ENCODE results near the gene STYXL1.
"Not testable (repeated sequence)": the region's sequence is repeated elsewhere in the genome, so short reads cannot be mapped to it uniquely, and the experiment has no call there.

Gene STYXL1

DNA sequence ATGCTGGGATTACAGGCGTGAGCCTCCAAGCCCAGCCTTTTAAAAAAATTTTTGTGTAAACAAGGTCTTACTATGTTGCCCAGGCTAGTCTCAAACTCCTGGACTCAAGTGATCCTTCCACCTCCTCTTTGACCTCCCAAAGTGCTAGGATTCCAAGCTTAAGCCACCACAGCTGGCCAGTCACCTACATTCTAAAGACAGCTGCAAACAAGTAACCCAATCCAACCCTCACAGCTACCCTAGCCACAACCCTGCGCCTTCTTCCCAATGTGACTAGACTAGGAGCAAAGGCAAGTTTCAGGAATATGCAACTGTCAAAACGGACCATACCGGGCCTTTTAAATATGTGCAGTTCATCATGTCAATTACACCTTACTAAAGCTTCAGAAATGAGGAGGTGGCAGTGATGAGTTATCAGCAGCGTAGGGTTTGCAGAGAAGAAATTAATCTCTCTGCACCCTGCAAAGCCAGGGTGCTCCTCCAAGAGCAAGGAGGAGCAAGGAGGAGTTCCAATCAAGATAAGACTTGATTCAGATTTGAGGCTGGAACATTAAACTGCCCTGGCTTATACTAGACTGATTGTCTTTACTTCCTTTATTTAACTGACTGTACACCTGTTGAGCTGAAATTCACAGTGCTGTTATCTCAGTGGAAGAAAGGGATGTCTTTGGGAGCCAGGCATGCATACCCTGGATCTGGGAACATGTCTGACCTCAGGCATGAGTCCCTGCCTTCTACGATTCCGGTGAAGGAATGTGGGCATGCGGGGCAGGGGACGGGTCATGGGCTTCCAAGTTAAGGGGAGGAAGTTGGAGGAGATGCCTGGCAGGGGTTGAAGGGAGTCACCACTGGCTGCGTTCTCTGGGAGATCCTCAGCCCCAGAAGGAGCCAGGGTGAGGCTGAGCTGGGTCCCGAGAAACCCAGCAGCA lies 37.9 kb downstream of the STYXL1 start:
- H3K27ac ChIP-seq (ENCODE audit: low read depth, low read length), result no peak overlapping the region
- H3K9me3 ChIP-seq (ENCODE audit: control insufficient read depth in 1 of 2, low read length in 2 of 2), result no peaks in the 10 kb centered on the region

DNA sequence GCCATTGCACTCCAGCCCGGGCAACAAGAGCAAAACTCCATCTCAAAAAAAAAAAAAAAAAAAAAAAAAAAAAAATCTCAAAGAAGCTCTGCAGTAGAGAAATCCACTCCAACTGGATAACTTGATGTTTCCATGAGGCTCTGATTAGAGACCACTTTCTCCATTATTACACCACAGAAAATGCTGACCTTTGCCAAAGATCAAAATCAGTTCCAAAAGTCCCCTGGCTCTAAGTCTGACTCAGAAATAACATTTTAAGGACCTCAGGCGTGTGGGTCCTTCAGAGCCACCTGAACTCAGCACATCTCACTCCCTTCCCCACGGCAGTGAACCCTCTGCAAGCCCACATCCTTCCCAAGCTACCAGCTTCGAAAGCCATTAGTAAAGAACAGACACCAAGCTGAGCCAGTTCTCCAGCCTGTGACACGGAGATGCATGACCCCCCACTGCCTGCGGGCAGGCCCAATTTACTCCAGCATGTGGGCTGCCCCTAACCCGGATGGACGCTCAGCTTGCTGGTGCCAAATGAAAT lies 39.6 kb downstream of the STYXL1 start:
- no peaks in the 10 kb centered on the region for H3K27me3 ChIP-seq (ENCODE audit: control insufficient read depth in 1 of 2, insufficient read depth in 2 of 2, low read length in 2 of 2)
- H3K36me3 ChIP-seq (ENCODE audit: control insufficient read depth in 1 of 2, insufficient read depth in 2 of 2, low read length in 2 of 2), result peaks cover 5 to 24% of the 10 kb centered on the region in 2 donors
- H3K9ac ChIP-seq (ENCODE audit: low read depth in 1 of 2, low read length in 2 of 2), result no peak overlapping the region
- no peak overlapping the region for H3K4me3 ChIP-seq (ENCODE audit: low read depth in 1 of 2, low read length in 2 of 2)
- peaks cover 0 to 4% of the 10 kb centered on the region in 2 donors for H3K4me1 ChIP-seq (ENCODE audit: control insufficient read depth in 1 of 2, insufficient read depth in 2 of 2, low read length in 2 of 2)
- no peaks in the 10 kb centered on the region for H3K9me3 ChIP-seq (ENCODE audit: control insufficient read depth in 1 of 2, low read length in 2 of 2)
- H3K27ac ChIP-seq (ENCODE audit: low read depth, low read length), result no peak overlapping the region

More for the DNA sequence above, 37.9 kb downstream of the STYXL1 start:
- Histone ChIP-seq H3K36me3 (ENCODE audit: control insufficient read depth in 1 of 2, insufficient read depth in 2 of 2, low read length in 2 of 2) (peaks cover 0 to 17% of the 10 kb centered on the region in 2 donors), H3K27me3 (ENCODE audit: control insufficient read depth in 1 of 2, insufficient read depth in 2 of 2, low read length in 2 of 2) (no peaks in the 10 kb centered on the region), H3K4me1 (ENCODE audit: control insufficient read depth in 1 of 2, insufficient read depth in 2 of 2, low read length in 2 of 2) (peaks cover 0 to 4% of the 10 kb centered on the region in 2 donors), H3K4me3 (ENCODE audit: low read depth in 1 of 2, low read length in 2 of 2) (no peak overlapping the region), H3K9ac (ENCODE audit: low read depth in 1 of 2, low read length in 2 of 2) (no peak overlapping the region)

DNA sequence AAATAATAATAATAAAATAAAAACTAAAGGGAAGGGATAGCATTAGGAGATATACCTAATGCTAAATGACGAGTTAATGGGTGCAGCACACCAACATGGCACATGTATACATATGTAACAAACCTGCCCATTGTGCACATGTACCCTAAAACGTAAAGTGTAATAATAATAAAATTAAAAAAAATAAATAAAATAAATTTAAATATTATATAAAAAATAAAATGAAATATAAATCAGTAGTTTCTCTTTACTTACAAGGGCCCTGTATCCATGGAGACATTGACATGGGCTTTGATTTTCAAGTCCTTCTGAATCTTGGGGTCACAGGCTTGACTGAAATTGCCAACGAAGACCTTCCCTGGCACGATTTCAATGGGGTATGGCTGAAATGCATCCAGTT lies 42.8 kb downstream of the STYXL1 start:
- H3K4me1 ChIP-seq (ENCODE audit: control insufficient read depth in 1 of 2, insufficient read depth in 2 of 2, low read length in 2 of 2); H3K27me3 ChIP-seq (ENCODE audit: control insufficient read depth in 1 of 2, insufficient read depth in 2 of 2, low read length in 2 of 2); H3K27ac ChIP-seq (ENCODE audit: low read depth, low read length); H3K4me3 ChIP-seq (ENCODE audit: low read depth in 1 of 2, low read length in 2 of 2); H3K9ac ChIP-seq (ENCODE audit: low read depth in 1 of 2, low read length in 2 of 2); H3K9me3 ChIP-seq (ENCODE audit: control insufficient read depth in 1 of 2, low read length in 2 of 2): not testable (repeated sequence)
- H3K36me3 ChIP-seq (ENCODE audit: control insufficient read depth in 1 of 2, insufficient read depth in 2 of 2, low read length in 2 of 2), result peaks cover 5 to 35% of the 10 kb centered on the region in 2 donors

DNA sequence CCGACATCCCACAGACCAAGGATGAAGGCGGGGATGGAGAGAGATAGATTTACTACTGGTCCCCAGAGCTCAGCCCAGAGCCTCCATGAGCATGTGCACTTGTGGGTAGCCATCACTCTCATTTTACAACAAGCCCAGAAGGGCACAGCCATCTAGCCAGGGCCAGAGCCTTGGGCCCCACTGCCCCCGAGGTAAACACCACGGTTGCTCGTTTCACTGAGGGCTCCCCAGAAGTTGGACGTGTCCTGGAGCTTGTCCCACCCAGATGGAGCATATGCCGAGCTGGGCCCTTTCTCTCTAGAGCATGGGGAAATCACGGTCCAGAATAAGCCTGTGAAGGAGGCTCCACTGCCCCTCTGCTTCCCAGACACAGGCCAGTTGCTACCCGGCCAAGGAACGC lies 44.4 kb downstream of the STYXL1 start:
- peaks cover 5 to 35% of the 10 kb centered on the region in 2 donors for H3K36me3 ChIP-seq (ENCODE audit: control insufficient read depth in 1 of 2, insufficient read depth in 2 of 2, low read length in 2 of 2)

DNA sequence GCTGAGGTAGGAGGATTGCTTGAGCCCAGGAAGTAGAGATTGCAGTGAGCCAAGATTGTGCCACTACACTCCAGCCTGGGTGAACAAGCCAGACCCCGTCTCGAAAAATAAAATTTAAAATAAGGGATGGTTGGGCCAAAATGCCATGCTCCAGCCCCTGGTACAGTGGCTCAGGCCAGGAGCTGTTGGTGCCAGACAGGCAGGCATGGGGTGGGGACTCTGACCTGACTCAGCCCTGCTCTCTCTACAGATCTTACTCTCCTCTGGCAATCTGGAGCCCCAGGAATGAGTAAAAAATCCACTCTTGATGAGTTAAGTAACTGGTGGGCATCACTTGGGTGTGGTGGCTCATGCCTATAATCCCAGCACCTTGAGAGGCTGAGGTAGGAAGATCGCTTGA lies 45.0 kb downstream of the STYXL1 start:
- H3K9ac ChIP-seq (ENCODE audit: low read depth in 1 of 2, low read length in 2 of 2), result no peak overlapping the region
- no peak overlapping the region for H3K27ac ChIP-seq (ENCODE audit: low read depth, low read length)
- peaks cover 5 to 35% of the 10 kb centered on the region in 2 donors for H3K36me3 ChIP-seq (ENCODE audit: control insufficient read depth in 1 of 2, insufficient read depth in 2 of 2, low read length in 2 of 2)
- no peak overlapping the region for H3K4me3 ChIP-seq (ENCODE audit: low read depth in 1 of 2, low read length in 2 of 2)
- H3K9me3 ChIP-seq (ENCODE audit: control insufficient read depth in 1 of 2, low read length in 2 of 2), result no peaks in the 10 kb centered on the region
- H3K4me1 ChIP-seq (ENCODE audit: control insufficient read depth in 1 of 2, insufficient read depth in 2 of 2, low read length in 2 of 2), result no peaks in the 10 kb centered on the region
- no peaks in the 10 kb centered on the region for H3K27me3 ChIP-seq (ENCODE audit: control insufficient read depth in 1 of 2, insufficient read depth in 2 of 2, low read length in 2 of 2)

More for the DNA sequence above, 44.4 kb downstream of the STYXL1 start:
- no peaks in the 10 kb centered on the region for H3K27me3 ChIP-seq (ENCODE audit: control insufficient read depth in 1 of 2, insufficient read depth in 2 of 2, low read length in 2 of 2)
- H3K27ac ChIP-seq (ENCODE audit: low read depth, low read length), result no peak overlapping the region
- no peaks in the 10 kb centered on the region for H3K9me3 ChIP-seq (ENCODE audit: control insufficient read depth in 1 of 2, low read length in 2 of 2)
- H3K9ac ChIP-seq (ENCODE audit: low read depth in 1 of 2, low read length in 2 of 2), result no peak overlapping the region
- H3K4me1 ChIP-seq (ENCODE audit: control insufficient read depth in 1 of 2, insufficient read depth in 2 of 2, low read length in 2 of 2), result no peaks in the 10 kb centered on the region
- H3K4me3 ChIP-seq (ENCODE audit: low read depth in 1 of 2, low read length in 2 of 2), result no peak overlapping the region

DNA sequence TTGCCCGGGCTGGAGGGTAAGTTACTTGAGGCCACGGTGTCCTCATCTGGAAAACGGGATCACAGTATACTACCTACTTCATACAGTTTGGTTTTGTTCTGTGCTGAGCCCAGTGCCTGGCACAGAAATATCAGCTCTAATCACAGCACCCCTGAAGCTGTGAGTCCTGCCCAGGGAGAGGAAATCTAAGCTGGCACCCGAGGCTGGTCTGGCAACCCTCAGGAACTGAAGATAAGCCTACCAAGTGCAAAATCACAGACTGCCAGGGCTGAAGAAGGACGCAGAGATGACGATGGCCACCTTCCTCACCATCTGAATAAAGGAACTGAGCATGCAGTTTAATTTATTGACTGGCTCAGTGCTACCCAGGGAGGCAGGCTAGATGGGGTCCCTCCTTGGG lies 45.7 kb downstream of the STYXL1 start:
- Histone ChIP-seq H3K27me3 (ENCODE audit: control insufficient read depth in 1 of 2, insufficient read depth in 2 of 2, low read length in 2 of 2) (no peaks in the 10 kb centered on the region), H3K36me3 (ENCODE audit: control insufficient read depth in 1 of 2, insufficient read depth in 2 of 2, low read length in 2 of 2) (peaks cover 5 to 32% of the 10 kb centered on the region in 2 donors), H3K9me3 (ENCODE audit: control insufficient read depth in 1 of 2, low read length in 2 of 2) (no peaks in the 10 kb centered on the region), H3K27ac (ENCODE audit: low read depth, low read length) (no peak overlapping the region), H3K4me3 (ENCODE audit: low read depth in 1 of 2, low read length in 2 of 2) (no peak overlapping the region), H3K4me1 (ENCODE audit: control insufficient read depth in 1 of 2, insufficient read depth in 2 of 2, low read length in 2 of 2) (no peaks in the 10 kb centered on the region), H3K9ac (ENCODE audit: low read depth in 1 of 2, low read length in 2 of 2) (no peak overlapping the region)

DNA sequence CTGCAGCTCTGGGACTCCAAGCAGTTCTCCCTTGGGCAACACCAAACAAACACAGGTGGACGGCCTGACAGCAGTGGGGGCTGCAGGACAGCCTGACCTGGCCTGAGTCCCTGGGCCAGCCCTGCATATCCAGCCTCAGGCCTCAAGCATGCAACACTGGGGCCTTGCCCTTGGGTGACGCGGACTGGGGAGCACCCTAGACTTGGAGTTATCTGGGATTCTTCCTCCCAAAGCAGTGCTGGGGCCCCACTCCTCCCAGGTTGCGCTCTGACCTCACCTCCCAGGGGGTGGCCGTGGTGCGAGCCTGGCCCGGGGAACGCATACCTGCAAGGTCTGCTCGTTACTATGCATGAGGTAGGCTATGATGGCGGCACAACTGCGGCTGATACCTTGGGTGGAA lies 47.2 kb downstream of the STYXL1 start:
- peaks cover 5 to 38% of the 10 kb centered on the region in 2 donors for H3K36me3 ChIP-seq (ENCODE audit: control insufficient read depth in 1 of 2, insufficient read depth in 2 of 2, low read length in 2 of 2)
- no peaks in the 10 kb centered on the region for H3K27me3 ChIP-seq (ENCODE audit: control insufficient read depth in 1 of 2, insufficient read depth in 2 of 2, low read length in 2 of 2)
- H3K9ac ChIP-seq (ENCODE audit: low read depth in 1 of 2, low read length in 2 of 2), result no peak overlapping the region

DNA sequence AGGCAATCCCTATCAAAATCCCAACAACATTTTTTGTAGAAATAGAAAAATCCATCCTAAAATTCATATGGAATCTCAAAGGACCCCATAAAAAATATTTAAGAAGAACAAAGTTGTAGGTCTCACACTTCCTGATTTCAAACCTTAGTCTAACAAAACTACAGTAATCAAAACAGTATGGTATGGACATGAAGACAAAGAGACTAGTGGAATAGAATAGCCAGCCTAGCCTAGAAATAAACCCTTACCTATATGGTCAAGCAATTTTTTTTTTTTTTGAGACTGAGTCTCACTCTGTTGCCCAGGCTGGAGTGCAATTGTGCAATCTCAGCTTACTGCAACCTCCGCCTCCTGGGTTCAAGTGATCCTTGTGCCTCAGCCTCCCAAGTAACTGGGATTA lies 49.8 kb downstream of the STYXL1 start:
- Histone ChIP-seq H3K27me3 (ENCODE audit: control insufficient read depth in 1 of 2, insufficient read depth in 2 of 2, low read length in 2 of 2) (no peaks in the 10 kb centered on the region), H3K4me3 (ENCODE audit: low read depth in 1 of 2, low read length in 2 of 2) (no peak overlapping the region), H3K4me1 (ENCODE audit: control insufficient read depth in 1 of 2, insufficient read depth in 2 of 2, low read length in 2 of 2) (peaks cover 12 to 14% of the 10 kb centered on the region in 2 donors), H3K9me3 (ENCODE audit: control insufficient read depth in 1 of 2, low read length in 2 of 2) (no peaks in the 10 kb centered on the region), H3K9ac (ENCODE audit: low read depth in 1 of 2, low read length in 2 of 2) (no peak overlapping the region), H3K27ac (ENCODE audit: low read depth, low read length) (no peak overlapping the region), H3K36me3 (ENCODE audit: control insufficient read depth in 1 of 2, insufficient read depth in 2 of 2, low read length in 2 of 2) (peaks cover 0 to 24% of the 10 kb centered on the region in 2 donors)

More for the DNA sequence above, 47.2 kb downstream of the STYXL1 start:
- Histone ChIP-seq H3K4me3 (ENCODE audit: low read depth in 1 of 2, low read length in 2 of 2) (no peak overlapping the region), H3K4me1 (ENCODE audit: control insufficient read depth in 1 of 2, insufficient read depth in 2 of 2, low read length in 2 of 2) (no peaks in the 10 kb centered on the region), H3K27ac (ENCODE audit: low read depth, low read length) (no peak overlapping the region), H3K9me3 (ENCODE audit: control insufficient read depth in 1 of 2, low read length in 2 of 2) (no peaks in the 10 kb centered on the region)

DNA sequence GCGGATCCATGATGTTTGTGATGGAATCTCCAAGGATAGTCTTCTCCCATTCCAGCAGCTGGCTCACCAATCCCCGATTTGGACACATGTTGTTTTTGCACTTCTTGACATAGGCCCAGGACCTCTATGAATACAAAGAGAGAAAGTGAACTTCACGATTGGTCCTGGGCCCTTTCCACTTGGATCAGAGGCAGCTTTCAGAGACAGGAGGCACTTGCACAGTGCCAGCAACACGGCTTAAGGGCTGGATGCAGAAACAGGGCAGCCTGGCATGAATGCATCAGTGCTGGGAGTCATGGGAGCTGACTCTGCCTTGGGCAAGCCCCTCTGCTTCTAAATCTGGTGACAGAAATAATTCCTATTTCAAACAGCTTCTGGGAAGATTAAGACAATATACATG lies 51.3 kb downstream of the STYXL1 start:
- Histone ChIP-seq H3K4me3 (ENCODE audit: low read depth in 1 of 2, low read length in 2 of 2) (no peak overlapping the region), H3K27ac (ENCODE audit: low read depth, low read length) (no peak overlapping the region), H3K9me3 (ENCODE audit: control insufficient read depth in 1 of 2, low read length in 2 of 2) (no peaks in the 10 kb centered on the region), H3K27me3 (ENCODE audit: control insufficient read depth in 1 of 2, insufficient read depth in 2 of 2, low read length in 2 of 2) (no peaks in the 10 kb centered on the region), H3K36me3 (ENCODE audit: control insufficient read depth in 1 of 2, insufficient read depth in 2 of 2, low read length in 2 of 2) (peaks cover 0 to 18% of the 10 kb centered on the region in 2 donors), H3K4me1 (ENCODE audit: control insufficient read depth in 1 of 2, insufficient read depth in 2 of 2, low read length in 2 of 2) (peaks cover 12 to 16% of the 10 kb centered on the region in 2 donors), H3K9ac (ENCODE audit: low read depth in 1 of 2, low read length in 2 of 2) (no peak overlapping the region)

DNA sequence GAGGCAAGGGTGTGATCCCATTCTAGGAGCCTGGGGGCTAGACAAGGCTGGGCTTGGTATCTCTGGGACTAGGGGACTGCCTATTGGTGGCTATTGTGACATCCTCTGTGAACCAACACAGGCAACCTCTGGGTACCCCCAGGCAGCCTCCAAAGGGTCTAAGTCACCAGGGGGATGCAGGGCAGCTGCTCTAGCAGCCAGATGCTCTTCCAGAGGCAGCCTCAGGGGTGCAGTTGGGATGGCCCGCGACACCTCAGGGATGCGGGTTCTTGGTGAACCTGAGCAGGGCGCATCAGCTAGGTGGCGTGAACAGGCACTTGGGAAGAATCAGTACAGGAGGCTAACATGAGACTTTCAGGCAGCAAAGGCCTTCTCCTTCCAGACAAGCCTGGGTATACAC lies 51.8 kb downstream of the STYXL1 start:
- Histone ChIP-seq H3K4me1 (ENCODE audit: control insufficient read depth in 1 of 2, insufficient read depth in 2 of 2, low read length in 2 of 2) (peaks cover 12 to 17% of the 10 kb centered on the region in 2 donors), H3K36me3 (ENCODE audit: control insufficient read depth in 1 of 2, insufficient read depth in 2 of 2, low read length in 2 of 2) (peaks cover 0 to 15% of the 10 kb centered on the region in 2 donors), H3K27ac (ENCODE audit: low read depth, low read length) (no peak overlapping the region), H3K4me3 (ENCODE audit: low read depth in 1 of 2, low read length in 2 of 2) (no peak overlapping the region), H3K27me3 (ENCODE audit: control insufficient read depth in 1 of 2, insufficient read depth in 2 of 2, low read length in 2 of 2) (no peaks in the 10 kb centered on the region), H3K9me3 (ENCODE audit: control insufficient read depth in 1 of 2, low read length in 2 of 2) (no peaks in the 10 kb centered on the region), H3K9ac (ENCODE audit: low read depth in 1 of 2, low read length in 2 of 2) (no peak overlapping the region)

All from duodenal mucosa (tissue), 2 donors.